GM12878 (cell line): ENCODE measurements around the gene CSNK1G3. TPM values are rescaled to one million over a fixed set of nuclear protein-coding genes. Genes with fewer than 3 reads are reported as not detected.

Source experiments
- ATAC-seq: fragments of 200-7000 bp; cut with Tn5 transposase; 3 replicates; pipeline ENCODE4 v1.9.1; 2020; ENCODE audit warnings: mild to moderate bottlenecking, moderate library complexity
- BruUV-seq: library from RNA; stranded (reverse); fragments of 400-500 nt; replicated peaks from 2 replicates; lab custom pipeline; 2021; lab: Mats Ljungman, UMichigan
- CTCF ChIA-PET: fragments of 300-600 bp; sonication (Branson Sonifier 250); formaldehyde crosslinking; extraction: SDS; loops from one replicate; lab custom pipeline; 2021; ENCODE audit warnings: inconsistent platforms; lab: Yijun Ruan, JAX
- POLR2A ChIA-PET: fragments of 350-600 bp; formaldehyde crosslinking; extraction: SDS; loops from one replicate; lab custom pipeline; 2021; ENCODE audit warnings: inconsistent platforms; lab: Charles Lee
- RAD21 ChIA-PET: fragments of 300-600 bp; sonication (Branson Sonifier 250); formaldehyde crosslinking; loops from one replicate; lab custom pipeline; 2023; ENCODE audit warnings: antibody characterized with exemption; ENCODE audit not compliant: unreplicated experiment; lab: Charles Lee
- SMC1A ChIA-PET: fragments of 300-600 bp; sonication (Branson Sonifier 250); formaldehyde crosslinking; loops from one replicate; lab custom pipeline; 2023; ENCODE audit not compliant: unreplicated experiment, uncharacterized antibody; lab: Charles Lee
- DNase-seq: peaks from one replicate; pipeline ENCODE4 v3.0.0-alpha.2; 2011; ENCODE audit warnings: low read depth, low spot score
- FAIRE-seq: peaks from 3 replicates; lab custom pipeline; 2011; peaks lifted over from hg19 to GRCh38; lab: Jason Lieb, UNC
- H2AFZ ChIP-seq: 2 replicates; pipeline ENCODE4 v1.6.0; 2011; ENCODE audit warnings: low read depth, low read length, control low read depth; ENCODE audit not compliant: control insufficient read depth
- H3K27ac ChIP-seq: 2 replicates; pipeline ENCODE4 v1.5.1; 2011; ENCODE audit warnings: control low read depth; ENCODE audit not compliant: control insufficient read depth, insufficient read depth
- H3K27me3 ChIP-seq, 2 experiments: replicated peaks in 1 of 2; 2 replicates each; pipeline versions ENCODE4 v1.6.0 to v1.6.1; 2011; ENCODE audit warnings: low read length in 1 of 2; ENCODE audit not compliant: control insufficient read depth in 2 of 2, insufficient read depth in 2 of 2
- H3K36me3 ChIP-seq, 2 experiments: 2 replicates each; pipeline ENCODE4 v1.5.1; 2011; ENCODE audit warnings: low read length in 1 of 2; ENCODE audit not compliant: control insufficient read depth in 2 of 2, insufficient read depth in 2 of 2
- H3K4me1 ChIP-seq: 2 replicates; pipeline ENCODE4 v1.6.1; 2011; ENCODE audit warnings: mild to moderate bottlenecking, low read length, moderate library complexity, mixed read lengths; ENCODE audit not compliant: control insufficient read depth, insufficient read depth
- H3K4me2 ChIP-seq: 2 replicates; pipeline ENCODE4 v1.6.0; 2011; ENCODE audit warnings: control low read depth; ENCODE audit not compliant: control insufficient read depth, insufficient read depth
- H3K4me3 ChIP-seq: fragments of 200-600 bp; sonication (generic); 2 replicates; pipeline ENCODE4 v1.5.1; 2016
- H3K79me2 ChIP-seq: 2 replicates; pipeline ENCODE4 v1.6.0; 2011; ENCODE audit warnings: low read length; ENCODE audit not compliant: control insufficient read depth, insufficient read depth
- H3K9ac ChIP-seq: 2 replicates; pipeline ENCODE4 v1.8.0; 2011; ENCODE audit warnings: low read length, control low read depth, mixed read lengths; ENCODE audit not compliant: control insufficient read depth, insufficient read depth
- H3K9me3 ChIP-seq: replicated peaks from 3 replicates; pipeline ENCODE4 v1.5.1; 2011; ENCODE audit warnings: mild to moderate bottlenecking, low read length; ENCODE audit not compliant: control insufficient read depth, insufficient read depth
- H4K20me1 ChIP-seq: 2 replicates; pipeline ENCODE4 v1.6.0; 2011; ENCODE audit not compliant: control insufficient read depth, insufficient read depth
- CREB1 ChIP-seq: IDR thresholded peaks from 2 replicates; pipeline ENCODE4 v1.6.1; 2012; ENCODE audit warnings: low read depth, mild to moderate bottlenecking, inconsistent platforms
- PAX8 ChIP-seq: fragments of 450-650 bp; IDR thresholded peaks from 2 replicates; pipeline ENCODE4 v1.6.1; 2017; ENCODE audit warnings: mild to moderate bottlenecking, moderate library complexity
- SRF ChIP-seq, 2 experiments: IDR thresholded peaks; 2 replicates each; pipeline ENCODE4 v1.6.1; 2011; ENCODE audit warnings: low read depth in 2 of 2, low read length in 2 of 2, mild to moderate bottlenecking in 1 of 2, moderate library complexity in 1 of 2
- YY1 ChIP-seq: IDR thresholded peaks from 2 replicates; pipeline ENCODE4 v1.6.1; 2011; ENCODE audit warnings: low read depth, mild to moderate bottlenecking, low read length
- WGBS: methylation state at CpG from one replicate; pipeline ENCODE4 v1.1.6; 2016; ENCODE audit warnings: low lambda C conversion rate; ENCODE audit not compliant: insufficient replicate concordance, insufficient coverage; ENCODE audit errors: missing lambda C conversion rate; 5-methylcytosine and 5-hydroxymethylcytosine counted together
- in situ Hi-C: fragments of 300-500 bp; cut with MboI; formaldehyde crosslinking; loops from 9 replicates; pipeline ENCODE4 v1.14.3; 2018; ENCODE audit warnings: mixed read lengths
- intact Hi-C: fragments of 100-400 bp; cut with micrococcal nuclease; formaldehyde crosslinking; loops from one replicate; pipeline ENCODE4 v1.14.2; 2022; ENCODE audit not compliant: unreplicated experiment
- polyA plus RNA-seq, 11 experiments: library from polyadenylated mRNA; depleted of rRNA in 4 of 11; unstranded in 6 of 11; stranded (reverse) in 5 of 11; fragments of >200 nt; fragmentation: Nextera tagmentation in 4 of 11; fragmentation: Illumina TruSeq in 1 of 11; extraction: Ambion mirVana in 4 of 11; extraction: Trizol in 1 of 11; gene quantifications; 1 replicate in 1 of 11; 2 replicates in 10 of 11; pipeline versions ENCODE4 v1.2.1 to v1.2.3, GENCODE V29; 2011 to 2016; ENCODE audit warnings: inconsistent platforms in 2 of 11, missing spikeins in 2 of 11, low read depth in 1 of 11
- total RNA-seq, 4 experiments: library from RNA; depleted of rRNA in 3 of 4; stranded (reverse); fragments of >200 nt in 3 of 4; fragmentation: Illumina TruSeq in 1 of 4; extraction: Trizol in 1 of 4; gene quantifications; 2 replicates each; pipeline versions ENCODE4 v1.2.1 to v1.2.3, GENCODE V29; 2013 to 2021

CSNK1G3 gene
- total and polyA plus RNA-seq, 10 of the 15 experiments (the other 5 are each of a cell fraction or from before 2014, with no cell fraction given), result 7.4 to 24.1 (median 17.9) TPM

GRCh38 chr5:123546657-123547056 lies 34.7 kb downstream of the CSNK1G3 start:
- no peak for FAIRE-seq
- SMC1A ChIA-PET, result interaction anchor here (0.9 to 8.4 kb wide), 3 partner anchors 31 to 125 kb away, joined by 3 to 52 read pairs (median 4); partner anchors contain the start of gene CEP120
- peaks cover 14% of the 10 kb centered on the region for H3K4me1 ChIP-seq
- no peaks in the 10 kb centered on the region for H3K27me3 ChIP-seq
- CTCF ChIA-PET, result interaction anchor here (0.8 to 7.2 kb wide), 4 partner anchors 29 to 177 kb away, joined by 3 to 37 read pairs (median 5); partner anchors contain the start of gene CEP120
- POLR2A ChIA-PET, result interaction anchor here (0.6 kb wide), 1 partner anchor 1296 kb away, joined by 4 read pairs; no protein-coding TSS in a partner anchor
- ATAC-seq, result no peak
- in situ Hi-C loops, result no loop called here
- 93% methylated on average over 1 of the region's 1 CpG for WGBS
- no peak overlapping the region for H3K9ac ChIP-seq
- RAD21 ChIA-PET, result interaction anchor here (0.9 to 4.9 kb wide), 4 partner anchors 29 to 123 kb away, joined by 3 to 17 read pairs (median 4); partner anchors contain the start of gene CEP120
- no peak overlapping the region for H2AFZ ChIP-seq
- TF ChIP-seq PAX8 (no peak), CREB1 (no peak), SRF (IDR thresholded peaks at IDR 0.05; ENCODE audit: low read depth in 2 of 2, low read length in 2 of 2) (no peak), YY1 (no peak)
- TF ChIP-seq, all 136 proteins: peak for 0
- Histone ChIP-seq H3K27ac (no peak overlapping the region), H3K36me3 (peaks cover 0 to 2% of the 10 kb centered on the region in 2 experiments; a peak in 1 of 4 replicates), H3K4me3 (no peak overlapping the region), H3K9me3 (no peaks in the 10 kb centered on the region; the same call in 2 of the 3 replicates), H3K4me2 (no peak overlapping the region), H4K20me1 (no peaks in the 10 kb centered on the region), H3K79me2 (peaks cover 47% of the 10 kb centered on the region)
- DNase-seq, result no peak
- intact Hi-C loops, result loop anchor here (5.0 kb wide), 1 partner anchor 99 kb away; no protein-coding TSS in a partner anchor
- BruUV-seq, result no TSS peak
